Fibroblast of skin of left biceps (primary cell): Measurements from ENCODE around the gene CFAP73.
A peak's percentile ranks its signal among the peaks of the same experiment; 100 is the strongest.
"Not testable (repeated sequence)": the region's sequence is repeated elsewhere in the genome, so short reads cannot be mapped to it uniquely, and the experiment has no call there.

Experiments used
- DNase-seq, 2 experiments: peaks; one replicate each; pipeline ENCODE4 v3.0.0-alpha.2; 2013; ENCODE audit warnings: low read depth in 2 of 2

CFAP73 gene

DNA sequence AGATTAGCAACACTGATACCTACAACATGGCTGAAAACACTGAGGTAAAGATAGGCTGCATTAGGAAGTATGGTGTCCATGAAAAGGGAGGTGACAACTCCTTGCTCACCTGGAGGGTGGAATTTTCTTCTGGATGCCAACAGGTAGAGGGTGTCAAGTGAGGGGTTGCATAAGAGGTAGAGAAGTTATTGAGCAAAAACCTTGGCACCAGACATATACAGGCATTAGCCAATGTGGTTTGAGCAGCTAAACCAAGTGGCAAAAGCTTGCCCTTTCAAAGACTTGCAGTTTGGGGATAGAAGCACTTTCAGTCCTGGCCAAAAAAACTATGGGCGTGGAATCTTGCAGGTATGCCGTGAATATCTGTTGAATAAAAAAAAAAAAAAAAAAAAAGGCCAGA lies 39.8 kb downstream of the CFAP73 start:
- no peak for DNase-seq

DNA sequence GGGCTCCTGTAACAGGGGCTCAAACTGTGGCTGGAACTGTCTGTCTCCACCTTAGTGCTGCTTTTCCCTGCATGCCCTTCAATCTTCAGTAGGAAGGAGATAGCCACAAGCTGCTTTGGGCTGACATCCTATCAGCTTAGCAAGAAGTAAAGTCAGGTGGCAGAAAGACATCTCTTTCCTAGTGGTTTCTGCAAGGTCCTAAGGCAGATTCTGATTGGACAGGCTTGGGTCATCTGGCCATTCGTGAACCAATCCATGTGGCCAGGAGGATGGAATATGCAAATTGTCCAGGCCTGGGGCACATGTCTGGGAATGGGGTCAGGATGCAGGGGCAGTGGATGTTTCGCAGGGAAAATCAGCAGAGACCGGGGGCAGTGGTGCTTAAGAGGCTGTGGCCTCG lies 41.2 kb downstream of the CFAP73 start:
- DNase-seq = no peak

DNA sequence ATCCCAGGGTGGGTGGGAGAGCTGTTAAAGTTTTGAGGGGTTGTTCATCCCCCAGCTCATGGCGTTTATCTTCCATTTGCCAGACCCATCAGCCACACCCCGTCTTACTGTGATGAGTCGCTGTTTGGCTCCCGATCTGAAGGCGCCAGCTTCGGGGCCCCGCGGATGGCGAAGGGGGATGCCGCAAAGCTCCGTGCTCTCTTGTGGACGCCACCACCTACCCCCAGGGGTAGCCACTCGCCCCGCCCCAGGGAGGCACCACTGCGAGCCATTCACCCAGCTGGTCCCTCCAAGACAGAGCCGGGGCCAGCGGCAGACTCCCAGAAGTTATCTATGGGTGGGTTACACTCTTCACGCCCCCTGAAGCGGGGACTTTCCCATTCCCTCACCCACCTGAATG lies 41.7 kb downstream of the CFAP73 start:
- DNase-seq = no peak

DNA sequence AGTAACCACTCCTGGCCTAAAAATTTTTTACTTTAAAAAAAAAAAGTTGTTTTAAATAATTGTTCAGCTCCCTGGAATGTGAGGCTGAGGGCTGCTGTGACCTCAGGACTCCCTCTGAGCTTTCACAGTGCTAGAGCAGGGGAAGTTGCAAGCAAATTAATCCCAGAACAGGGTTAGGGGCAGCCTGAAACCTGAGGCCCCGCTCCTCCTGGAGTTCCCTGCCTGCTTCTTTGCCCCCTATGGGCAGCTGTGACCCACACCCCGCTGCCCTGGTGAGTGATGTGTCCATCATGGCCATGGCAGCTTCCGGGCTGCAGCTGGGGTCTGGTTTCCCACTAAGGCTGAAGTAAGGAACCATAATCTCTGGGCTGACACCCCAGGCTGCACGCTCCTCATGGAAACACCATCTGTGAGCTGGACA lies 45.5 kb downstream of the CFAP73 start:
- DNase-seq = peak in 1 of 2 experiments; percentile 51

DNA sequence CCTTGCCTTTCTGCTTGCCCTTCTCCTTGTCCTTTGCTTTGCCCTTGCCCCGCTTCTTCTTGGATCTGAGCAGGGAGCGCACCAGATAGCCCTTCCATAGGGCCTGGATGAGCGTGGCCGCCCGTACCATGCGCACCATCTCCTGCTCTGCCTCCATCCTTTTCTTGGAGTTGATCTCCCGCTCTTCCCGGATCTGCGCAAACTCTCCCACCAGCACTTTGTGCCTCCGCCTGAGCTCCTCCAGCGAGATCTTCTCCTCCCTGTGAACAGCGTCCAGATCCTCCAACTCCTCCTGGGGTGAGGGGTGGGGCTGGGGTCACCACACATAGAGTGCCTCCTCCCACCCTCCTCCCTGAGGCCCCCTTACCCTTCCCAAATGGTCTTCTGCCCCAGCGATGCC lies 46.1 kb downstream of the CFAP73 start:
- DNase-seq = no peak

DNA sequence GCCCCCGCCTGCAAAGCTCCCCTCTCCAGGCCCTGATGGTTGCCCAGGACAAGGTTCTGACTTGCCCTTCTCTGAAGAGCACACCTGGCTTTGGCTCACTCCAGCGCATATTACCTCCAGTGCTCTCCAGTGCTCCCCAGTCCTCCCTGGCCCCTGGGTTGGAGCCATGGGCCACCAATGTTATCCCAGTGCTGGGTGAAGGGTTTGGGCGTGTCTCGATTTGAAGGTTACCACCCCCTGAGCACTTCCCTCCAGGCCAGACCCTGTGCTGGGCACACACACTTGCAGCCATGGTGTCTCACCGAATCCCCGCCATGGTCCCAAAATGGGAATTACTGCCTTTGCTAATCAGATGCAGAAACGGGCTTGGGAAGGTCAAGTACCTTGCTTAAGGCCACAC lies 47.1 kb downstream of the CFAP73 start:
- no peak for DNase-seq

DNA sequence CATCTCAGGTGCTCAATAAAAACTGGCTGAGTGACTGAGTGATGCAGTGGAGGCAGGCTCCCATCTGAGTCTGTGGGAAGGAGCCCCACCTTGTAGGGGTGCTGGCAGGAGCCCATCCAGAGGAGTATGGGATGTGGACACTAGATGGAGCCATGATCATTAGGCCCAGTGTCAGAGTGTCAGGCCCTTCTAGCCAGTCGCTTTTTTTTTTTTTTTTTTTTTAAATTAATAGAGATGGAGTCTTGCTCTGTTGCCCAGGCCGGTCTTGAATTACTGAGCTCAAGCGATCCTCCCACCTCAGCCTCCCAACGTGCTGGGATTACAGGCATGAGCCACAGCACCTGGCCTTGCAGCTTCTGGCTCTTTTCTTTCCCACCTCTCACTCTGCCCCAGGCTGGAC lies 47.5 kb downstream of the CFAP73 start:
- DNase-seq = no peak

DNA sequence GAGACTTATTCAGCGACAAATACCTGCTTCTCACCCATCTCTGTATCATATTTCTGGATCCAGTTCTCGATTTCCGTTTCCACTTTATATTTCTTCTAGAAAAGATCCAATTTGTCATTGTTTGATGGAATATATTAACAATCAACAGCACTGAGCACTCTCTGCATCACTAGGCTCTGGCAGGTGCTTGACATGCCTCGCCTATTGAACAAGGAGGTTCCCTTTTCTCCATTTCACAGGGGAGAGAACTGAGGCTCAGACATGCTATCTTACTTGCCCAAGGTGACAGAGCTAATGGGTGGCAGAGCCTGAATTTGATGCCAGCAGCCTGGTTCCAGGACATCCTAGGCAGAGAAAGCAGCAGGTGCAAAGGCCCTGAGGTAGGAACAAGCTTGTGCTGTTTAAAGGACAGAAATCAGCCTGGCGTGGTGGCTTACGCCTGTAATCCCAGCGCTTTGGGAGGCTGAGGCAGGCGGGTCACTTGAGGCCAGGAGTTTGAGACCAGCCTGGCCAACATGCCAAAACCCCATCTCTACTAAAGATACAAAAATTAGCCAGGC lies 48.1 kb downstream of the CFAP73 start:
- no peak for DNase-seq

DNA sequence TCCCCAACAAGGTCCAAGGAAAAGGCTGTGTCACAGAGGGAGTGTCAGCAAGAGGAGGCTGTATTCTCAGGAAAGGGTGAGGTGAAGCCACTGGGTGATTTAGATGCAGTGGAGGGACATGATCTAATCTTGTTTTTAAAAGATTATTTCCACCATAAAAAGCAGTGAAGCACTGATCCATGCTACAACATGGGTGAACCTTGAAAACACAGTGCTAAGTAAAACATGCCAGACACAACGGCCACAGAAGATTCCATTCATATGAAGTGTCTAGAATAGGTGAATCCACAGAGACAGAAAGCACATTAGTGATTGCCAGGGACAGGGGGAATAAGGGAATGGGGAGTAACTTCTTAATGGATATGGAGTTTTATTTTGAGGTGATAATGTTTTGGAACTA lies 48.8 kb downstream of the CFAP73 start:
- DNase-seq = no peak

DNA sequence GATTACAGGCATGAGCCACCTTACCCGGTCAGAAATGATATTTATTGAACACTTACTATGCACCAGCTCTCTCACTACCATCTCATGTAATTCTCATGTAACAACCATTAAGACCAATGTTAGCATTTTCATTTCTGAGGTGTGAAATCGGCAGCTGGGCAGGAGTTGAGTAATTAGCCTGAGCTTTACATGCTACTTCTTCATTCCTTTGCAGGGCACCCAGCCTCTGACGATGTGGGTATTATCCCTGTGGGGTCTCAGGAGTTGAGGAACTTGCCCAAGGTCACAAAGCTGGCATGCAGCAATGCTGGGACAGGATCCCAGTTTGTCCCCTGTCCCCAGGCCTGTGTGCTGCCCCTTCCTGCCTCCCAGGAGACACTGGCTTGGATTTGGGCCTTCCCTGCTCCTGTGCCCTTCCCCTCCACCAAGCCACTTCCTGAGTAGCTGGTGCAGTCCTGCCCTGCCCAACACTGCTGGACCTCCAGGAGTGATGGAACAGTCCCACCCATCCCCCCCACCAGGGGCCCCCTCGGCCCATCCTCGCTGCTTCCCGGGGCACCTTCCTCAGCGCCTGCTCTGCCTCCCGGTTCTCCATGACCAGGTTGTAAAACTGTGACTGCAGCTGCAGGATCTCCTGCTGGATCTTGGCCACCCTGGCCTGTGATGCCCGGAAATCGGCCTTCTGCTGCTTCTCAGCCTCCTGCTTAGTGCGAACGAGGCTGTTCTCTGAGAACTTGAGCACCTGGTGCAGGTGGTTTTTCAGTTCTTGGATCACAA lies 50.7 kb downstream of the CFAP73 start:
- DNase-seq = no peak

DNA sequence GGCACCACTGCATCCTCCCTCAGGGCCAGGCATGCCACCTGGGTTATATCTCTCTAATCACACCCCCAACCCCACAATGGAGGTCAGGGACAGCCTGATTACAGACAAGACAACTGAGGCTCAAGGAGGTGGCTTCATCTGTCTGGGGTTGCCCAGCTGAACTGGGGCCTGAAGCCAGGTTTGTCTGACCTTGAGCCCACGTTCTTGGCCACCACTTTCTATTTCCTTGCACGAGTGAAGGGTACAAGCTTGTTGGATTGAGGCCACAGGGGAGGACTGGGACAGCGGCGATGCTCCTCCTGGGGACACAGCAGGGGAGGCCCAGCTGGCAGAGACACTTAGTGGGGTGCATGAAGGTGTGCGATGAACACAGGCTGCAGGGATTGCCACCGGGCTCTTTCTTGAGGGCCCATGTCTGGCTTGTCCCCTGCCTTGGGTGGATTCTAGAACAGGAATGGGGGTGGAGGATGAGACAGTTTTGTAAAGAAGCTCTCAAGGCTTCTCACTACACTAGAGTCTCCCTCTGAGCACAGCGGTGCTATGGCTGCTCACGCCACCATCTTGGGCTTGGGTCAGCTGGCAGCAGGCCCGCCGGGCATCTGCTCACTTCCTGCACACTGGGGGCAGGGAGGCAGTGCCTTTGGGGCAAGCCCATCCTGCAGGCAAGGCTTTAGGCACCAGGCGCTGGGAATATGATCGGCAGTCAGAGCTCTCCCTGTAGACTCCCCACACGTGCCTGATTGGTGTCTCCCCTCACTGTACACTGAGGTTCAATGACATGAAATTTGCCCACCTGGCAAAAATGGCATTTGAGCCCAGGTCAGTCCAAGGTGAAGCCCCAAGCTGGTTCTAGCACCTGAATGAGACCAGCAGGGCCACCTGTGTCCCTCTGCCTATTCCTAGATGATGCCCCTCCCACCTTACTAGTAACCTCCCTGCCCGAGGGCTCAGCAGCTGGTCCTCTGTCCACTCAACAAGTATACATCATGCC lies 52.0 kb downstream of the CFAP73 start:
- no peak for DNase-seq

DNA sequence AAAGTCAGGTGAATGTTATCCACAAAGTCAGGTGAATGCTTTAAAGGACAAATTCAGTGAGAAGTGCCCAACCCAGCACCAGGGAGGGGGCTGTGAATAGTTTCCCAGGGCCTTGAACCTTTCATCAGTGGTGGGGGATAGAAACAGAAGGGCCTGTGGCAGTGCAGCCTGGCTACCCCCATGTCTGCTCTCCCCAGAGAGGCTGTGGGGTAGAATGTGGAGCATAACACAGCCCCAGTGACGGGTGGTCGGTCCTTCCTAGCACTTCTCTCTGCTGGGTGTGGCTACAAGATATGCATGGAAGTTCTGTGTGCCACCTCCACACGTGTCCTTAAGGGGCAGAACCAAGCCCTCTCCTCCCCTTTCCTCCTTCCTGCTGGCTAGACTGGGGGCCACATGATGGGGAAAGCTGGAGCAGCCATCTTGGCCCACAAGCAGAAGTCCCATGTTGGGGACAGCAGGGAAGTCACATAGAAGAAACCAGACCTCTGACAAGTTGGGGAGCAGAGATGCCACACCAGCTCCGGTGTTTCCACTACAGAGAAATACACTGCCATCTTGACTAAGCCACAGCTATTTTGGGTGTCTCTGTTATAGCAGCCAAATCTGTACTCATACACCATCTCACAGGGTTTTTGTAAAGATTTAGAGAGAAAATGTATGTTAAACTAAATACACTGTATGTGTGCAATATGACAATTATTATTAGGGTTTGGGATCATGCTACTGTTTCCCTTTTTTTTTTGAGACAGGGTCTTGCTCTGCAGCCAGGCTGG lies 53.0 kb downstream of the CFAP73 start:
- no peak for DNase-seq

DNA sequence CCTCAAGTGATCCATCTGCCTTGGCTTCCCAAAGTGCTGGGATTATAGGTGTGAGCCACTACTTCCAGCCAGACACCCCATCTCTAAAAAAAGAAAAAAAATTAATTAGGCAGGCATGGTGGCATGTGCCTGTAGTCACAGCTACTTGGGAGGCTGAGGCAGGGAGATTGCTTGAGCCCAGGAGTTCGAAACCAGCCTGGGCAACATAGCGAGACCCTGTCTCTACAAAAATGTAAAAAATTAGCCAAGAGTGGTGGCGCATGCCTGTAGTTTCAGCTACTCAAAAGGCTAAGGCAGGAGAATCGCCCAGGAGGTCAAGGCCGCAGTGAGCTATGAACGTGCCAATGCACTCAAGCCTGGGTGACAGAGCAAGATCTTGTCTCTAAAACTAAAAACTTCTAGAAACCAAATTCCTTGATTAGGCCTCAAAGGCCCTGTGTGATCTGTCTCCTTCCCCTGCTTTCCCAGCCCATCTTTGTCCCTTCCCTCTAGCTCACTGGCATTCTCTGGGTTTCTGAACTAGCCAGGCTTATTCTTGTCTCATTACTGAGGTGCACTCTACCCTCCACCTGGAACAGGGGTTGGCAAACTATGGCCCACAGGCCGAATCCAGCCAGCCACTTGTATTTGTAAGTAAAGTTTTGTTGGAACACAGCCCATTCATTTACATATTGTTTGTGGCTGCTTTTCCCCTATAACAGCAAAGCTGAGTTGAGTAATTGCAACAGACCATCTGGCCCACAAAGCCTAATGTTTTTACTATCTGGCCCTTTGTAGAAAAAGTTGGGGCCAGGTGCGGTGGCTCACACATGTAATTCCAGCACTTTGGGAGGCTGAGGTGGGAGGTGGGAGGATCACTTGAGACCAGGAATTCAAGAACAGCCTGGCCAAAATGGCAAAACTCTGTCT lies 54.6 kb downstream of the CFAP73 start:
- no peak for DNase-seq

DNA sequence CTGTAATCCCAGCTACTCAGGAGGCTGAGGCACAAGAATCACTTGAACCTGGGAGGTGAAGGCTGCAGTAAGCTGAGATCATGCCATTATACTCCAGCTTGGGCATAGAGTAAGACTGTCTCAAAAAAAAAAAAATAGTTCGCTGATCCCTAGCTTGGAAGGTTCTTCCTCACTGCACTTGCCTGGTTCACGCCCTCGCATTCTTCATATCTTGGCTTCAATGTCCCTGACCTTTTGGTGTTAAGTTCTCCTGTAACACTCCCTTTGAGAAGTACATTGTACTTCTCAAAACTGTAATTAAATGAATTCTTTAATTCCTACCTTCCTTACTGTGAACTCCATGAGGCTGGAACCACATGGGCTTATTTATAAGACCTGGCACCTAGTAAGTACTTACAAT lies 55.3 kb downstream of the CFAP73 start:
- no peak for DNase-seq

DNA sequence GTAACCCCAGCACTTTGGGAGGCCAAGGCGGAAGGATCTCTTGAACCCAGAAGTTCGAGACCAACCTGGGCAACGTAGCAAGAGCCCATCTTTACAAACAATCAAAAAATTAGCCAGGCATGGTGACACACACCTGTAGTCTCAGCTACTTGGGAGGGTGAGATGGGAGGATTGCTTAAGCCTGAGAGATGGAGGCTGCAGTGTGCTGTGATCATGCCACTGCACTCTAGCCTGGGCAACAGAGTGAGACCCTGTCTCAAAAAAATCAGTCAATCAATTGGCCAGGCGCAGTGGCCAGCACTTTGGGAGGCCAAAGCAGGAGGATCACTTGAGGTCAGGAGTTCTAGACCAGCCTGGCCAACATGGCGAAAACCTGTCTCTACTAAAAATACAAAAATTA lies 57.3 kb downstream of the CFAP73 start:
- DNase-seq = not testable (repeated sequence)

DNA sequence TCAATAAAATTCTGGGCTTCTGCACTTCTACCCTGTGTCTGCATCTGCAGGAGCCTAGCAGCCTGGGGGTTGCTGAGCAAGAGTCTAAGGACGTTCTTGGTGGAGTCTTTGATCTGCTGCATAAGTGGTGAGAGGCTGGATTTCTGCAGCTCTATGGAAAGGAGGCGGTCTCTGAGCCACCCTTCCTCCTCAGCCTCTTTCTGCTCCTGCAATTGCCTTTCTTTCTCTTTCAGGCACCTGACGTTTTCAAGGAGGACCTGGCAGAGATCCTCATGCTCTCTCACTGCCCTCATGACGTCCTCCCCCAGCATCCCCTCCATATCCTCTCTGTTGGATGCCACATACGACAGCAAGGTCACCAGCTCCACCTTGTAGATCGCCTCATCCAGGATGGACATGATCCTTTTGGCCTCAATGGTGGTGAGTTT lies 58.1 kb downstream of the CFAP73 start:
- no peak for DNase-seq

DNA sequence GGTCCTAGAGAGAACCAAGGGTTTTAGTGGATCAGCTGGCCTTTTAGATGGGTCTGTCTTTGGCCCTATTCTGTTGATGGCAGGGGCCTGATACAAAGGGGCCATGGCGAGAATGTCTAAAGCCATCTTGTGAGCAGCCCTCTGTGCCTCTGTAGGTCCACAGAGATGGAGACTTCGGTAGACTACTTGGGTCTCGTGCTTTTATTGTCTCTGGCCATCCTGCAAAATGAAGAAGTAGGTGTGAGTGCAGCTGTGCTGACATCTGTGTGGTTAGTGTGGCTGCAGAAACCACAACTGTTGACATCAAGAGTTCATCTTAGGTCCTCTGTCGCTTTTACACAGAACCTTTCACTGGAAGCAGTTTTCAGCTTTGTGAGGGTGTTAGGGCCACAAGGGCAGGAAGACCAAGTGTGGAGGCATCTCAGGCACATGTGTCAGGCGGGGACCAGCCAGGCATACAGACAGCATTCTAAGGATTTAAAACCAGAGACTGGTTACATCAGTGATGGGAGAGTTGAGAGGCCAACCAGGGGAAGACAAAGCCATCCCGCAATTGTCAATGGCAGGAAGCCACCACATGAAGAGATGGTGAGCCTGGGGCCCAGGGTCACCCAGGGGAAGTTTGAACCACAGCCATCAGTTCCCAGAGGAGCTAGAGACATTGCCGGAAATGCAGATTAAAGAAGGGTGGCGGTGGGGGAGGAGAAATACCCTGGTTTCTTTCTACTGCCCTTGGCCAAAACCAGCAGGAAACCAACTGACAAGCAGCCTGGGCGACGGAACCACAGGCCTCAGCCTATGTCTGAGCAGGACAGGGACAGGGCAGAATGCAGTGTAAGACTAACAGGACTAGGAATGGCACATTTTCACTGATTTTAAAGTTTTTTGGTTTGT lies 58.8 kb downstream of the CFAP73 start:
- DNase-seq = no peak
